ENCODE results near the gene ZNHIT3. TPM values are rescaled to one million over a fixed set of nuclear protein-coding genes. Genes with fewer than 3 reads are reported as not detected.
A peak's percentile ranks its signal among the peaks of the same experiment; 100 is the strongest.

Gene ZNHIT3
- total and polyA plus RNA-seq, 10 of the 15 experiments (the other 5 are each of a cell fraction or from before 2014, with no cell fraction given) = 34.1 to 128 (median 55.6) TPM

DNA sequence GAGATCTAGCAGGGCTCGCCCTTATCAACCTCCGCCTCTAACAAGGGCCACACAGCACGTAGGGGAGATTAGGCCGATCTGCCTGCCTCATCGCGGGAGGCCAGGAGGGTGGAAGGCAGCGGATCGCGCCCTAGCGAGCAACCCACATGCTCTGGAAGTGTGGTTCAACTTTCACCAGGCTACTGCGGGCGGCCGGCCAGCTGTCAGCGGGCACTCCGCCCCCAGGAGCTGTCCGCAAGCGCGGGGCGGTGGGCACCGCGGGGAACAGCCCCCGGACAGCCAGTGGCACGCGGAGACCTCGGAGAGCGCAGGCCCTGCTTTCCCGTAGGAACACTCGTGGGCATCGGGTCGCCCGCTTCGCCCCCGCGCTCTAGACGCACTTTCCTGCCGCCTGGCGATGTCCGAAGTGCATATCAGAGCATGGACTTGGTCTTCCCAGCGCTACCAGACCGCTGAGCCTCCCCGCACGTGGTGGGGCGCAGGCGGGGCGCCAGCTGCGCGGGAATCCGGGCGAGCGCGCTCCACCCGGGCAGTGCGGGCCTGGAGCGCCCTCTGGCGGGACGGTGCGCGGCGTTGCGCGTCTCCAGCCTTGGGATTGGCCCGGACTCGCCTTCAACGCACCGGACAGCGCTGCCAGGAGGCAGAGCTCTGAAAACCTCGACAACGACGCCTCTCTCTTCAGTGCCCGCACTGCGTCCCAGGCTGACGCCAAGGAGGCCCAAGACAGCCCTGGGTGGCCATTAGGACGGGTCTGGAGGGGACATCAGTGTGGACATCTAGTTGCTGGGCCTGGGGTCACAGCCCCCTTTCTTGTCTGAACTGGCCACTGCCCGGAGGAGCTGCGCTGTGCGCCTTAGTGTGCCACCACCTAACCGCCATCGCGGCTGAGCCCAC is 3.6 kb upstream of the ZNHIT3 start (continued):
- TF ChIP-seq, protein P1, sequence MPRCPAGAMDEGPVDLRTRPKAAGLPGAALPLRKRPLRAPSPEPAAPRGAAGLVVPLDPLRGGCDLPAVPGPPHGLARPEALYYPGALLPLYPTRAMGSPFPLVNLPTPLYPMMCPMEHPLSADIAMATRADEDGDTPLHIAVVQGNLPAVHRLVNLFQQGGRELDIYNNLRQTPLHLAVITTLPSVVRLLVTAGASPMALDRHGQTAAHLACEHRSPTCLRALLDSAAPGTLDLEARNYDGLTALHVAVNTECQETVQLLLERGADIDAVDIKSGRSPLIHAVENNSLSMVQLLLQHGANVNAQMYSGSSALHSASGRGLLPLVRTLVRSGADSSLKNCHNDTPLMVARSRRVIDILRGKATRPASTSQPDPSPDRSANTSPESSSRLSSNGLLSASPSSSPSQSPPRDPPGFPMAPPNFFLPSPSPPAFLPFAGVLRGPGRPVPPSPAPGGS (IDR thresholded peaks at IDR 0.05; ENCODE audit: borderline replicate concordance, insufficient read depth, low read depth, low read length, poor library complexity, severe bottlenecking) = no peak
- TF ChIP-seq, protein P2, sequence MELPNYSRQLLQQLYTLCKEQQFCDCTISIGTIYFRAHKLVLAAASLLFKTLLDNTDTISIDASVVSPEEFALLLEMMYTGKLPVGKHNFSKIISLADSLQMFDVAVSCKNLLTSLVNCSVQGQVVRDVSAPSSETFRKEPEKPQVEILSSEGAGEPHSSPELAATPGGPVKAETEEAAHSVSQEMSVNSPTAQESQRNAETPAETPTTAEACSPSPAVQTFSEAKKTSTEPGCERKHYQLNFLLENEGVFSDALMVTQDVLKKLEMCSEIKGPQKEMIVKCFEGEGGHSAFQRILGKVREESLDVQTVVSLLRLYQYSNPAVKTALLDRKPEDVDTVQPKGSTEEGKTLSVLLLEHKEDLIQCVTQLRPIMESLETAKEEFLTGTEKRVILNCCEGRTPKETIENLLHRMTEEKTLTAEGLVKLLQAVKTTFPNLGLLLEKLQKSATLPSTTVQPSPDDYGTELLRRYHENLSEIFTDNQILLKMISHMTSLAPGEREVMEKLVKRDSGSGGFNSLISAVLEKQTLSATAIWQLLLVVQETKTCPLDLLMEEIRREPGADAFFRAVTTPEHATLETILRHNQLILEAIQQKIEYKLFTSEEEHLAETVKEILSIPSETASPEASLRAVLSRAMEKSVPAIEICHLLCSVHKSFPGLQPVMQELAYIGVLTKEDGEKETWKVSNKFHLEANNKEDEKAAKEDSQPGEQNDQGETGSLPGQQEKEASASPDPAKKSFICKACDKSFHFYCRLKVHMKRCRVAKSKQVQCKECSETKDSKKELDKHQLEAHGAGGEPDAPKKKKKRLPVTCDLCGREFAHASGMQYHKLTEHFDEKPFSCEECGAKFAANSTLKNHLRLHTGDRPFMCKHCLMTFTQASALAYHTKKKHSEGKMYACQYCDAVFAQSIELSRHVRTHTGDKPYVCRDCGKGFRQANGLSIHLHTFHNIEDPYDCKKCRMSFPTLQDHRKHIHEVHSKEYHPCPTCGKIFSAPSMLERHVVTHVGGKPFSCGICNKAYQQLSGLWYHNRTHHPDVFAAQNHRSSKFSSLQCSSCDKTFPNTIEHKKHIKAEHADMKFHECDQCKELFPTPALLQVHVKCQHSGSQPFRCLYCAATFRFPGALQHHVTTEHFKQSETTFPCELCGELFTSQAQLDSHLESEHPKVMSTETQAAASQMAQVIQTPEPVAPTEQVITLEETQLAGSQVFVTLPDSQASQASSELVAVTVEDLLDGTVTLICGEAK (IDR thresholded peaks at IDR 0.05; ENCODE audit: borderline replicate concordance) = no peak
- TF ChIP-seq TBL1XR1 (IDR thresholded peaks at IDR 0.05; ENCODE audit: low read depth, low read length) = no peak
- no peak for TF ChIP-seq EP300 (IDR thresholded peaks at IDR 0.05; ENCODE audit: borderline replicate concordance in 1 of 2, control insufficient read depth in 1 of 2, low read depth in 2 of 2, low read length in 2 of 2)
- no peak for TF ChIP-seq SRF (IDR thresholded peaks at IDR 0.05; ENCODE audit: low read depth in 2 of 2, low read length in 2 of 2)
- peak; percentile 69 for TF ChIP-seq YY1 (IDR thresholded peaks at IDR 0.05; ENCODE audit: low read depth, low read length)
- TF ChIP-seq, protein P3, sequence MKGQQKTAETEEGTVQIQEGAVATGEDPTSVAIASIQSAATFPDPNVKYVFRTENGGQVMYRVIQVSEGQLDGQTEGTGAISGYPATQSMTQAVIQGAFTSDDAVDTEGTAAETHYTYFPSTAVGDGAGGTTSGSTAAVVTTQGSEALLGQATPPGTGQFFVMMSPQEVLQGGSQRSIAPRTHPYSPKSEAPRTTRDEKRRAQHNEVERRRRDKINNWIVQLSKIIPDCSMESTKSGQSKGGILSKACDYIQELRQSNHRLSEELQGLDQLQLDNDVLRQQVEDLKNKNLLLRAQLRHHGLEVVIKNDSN (IDR thresholded peaks at IDR 0.05; ENCODE audit: borderline replicate concordance, extremely low read length, insufficient read depth, low read depth, low read length) = peak; percentile 65
- TF ChIP-seq FOXK2 (IDR thresholded peaks at IDR 0.05) = no peak
- no peak for TF ChIP-seq ZSCAN29 (IDR thresholded peaks at IDR 0.05)
- TF ChIP-seq NR2C2 (IDR thresholded peaks at IDR 0.05; ENCODE audit: borderline replicate concordance, control insufficient read depth, insufficient read length, low read depth) = no peak
- no peak for TF ChIP-seq MEF2B (IDR thresholded peaks at IDR 0.05; ENCODE audit: partially characterized antibody, poor library complexity, severe bottlenecking)
- no peak for TF ChIP-seq ASH2L (IDR thresholded peaks at IDR 0.05; ENCODE audit: borderline replicate concordance, low read depth)
- TF ChIP-seq SMARCA5 (IDR thresholded peaks at IDR 0.05) = peak; percentile 72; the same call in 1 of the 2 replicates
- peak; percentile 97; the same call in 1 of the 2 replicates for TF ChIP-seq RB1 (IDR thresholded peaks at IDR 0.05; ENCODE audit: borderline replicate concordance)
- no peak for TF ChIP-seq POLR2AphosphoS5 (IDR thresholded peaks at IDR 0.05; ENCODE audit: low read length)
- no peak for TF ChIP-seq NRF1 (conservative IDR thresholded peaks at IDR 0.05; ENCODE audit: low read depth, low read length)
- peak; percentile 48; the same call in 1 of the 2 replicates for TF ChIP-seq CREB1 (IDR thresholded peaks at IDR 0.05; ENCODE audit: low read depth)
- peak; percentile 54; the same call in 1 of the 2 replicates for TF ChIP-seq TCF3 (IDR thresholded peaks at IDR 0.05; ENCODE audit: borderline replicate concordance, insufficient read depth, low read depth, low read length)
- 0 out of 2 replicates have a peak, but pooled peaks have one; percentile 42 for TF ChIP-seq DPF2 (IDR thresholded peaks at IDR 0.05)
- TF ChIP-seq BCL11A (IDR thresholded peaks at IDR 0.05; ENCODE audit: low read depth, low read length) = no peak
- no peak for TF ChIP-seq CHD2 (IDR thresholded peaks at IDR 0.05; ENCODE audit: borderline replicate concordance, low read depth, low read length)
- TF ChIP-seq, protein P4, sequence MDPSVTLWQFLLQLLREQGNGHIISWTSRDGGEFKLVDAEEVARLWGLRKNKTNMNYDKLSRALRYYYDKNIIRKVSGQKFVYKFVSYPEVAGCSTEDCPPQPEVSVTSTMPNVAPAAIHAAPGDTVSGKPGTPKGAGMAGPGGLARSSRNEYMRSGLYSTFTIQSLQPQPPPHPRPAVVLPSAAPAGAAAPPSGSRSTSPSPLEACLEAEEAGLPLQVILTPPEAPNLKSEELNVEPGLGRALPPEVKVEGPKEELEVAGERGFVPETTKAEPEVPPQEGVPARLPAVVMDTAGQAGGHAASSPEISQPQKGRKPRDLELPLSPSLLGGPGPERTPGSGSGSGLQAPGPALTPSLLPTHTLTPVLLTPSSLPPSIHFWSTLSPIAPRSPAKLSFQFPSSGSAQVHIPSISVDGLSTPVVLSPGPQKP (IDR thresholded peaks at IDR 0.05; ENCODE audit: low read depth, low read length) = no peak
